GM23338 (cell line): ENCODE data around the gene IYD. TPM values are rescaled to one million over a fixed set of nuclear protein-coding genes. Genes with fewer than 3 reads are reported as not detected.
A peak's percentile ranks its signal among the peaks of the same experiment; 100 is the strongest.

Experiments
- ATAC-seq: fragments of 200-7000 bp; cut with Tn5 transposase; 3 replicates; pipeline ENCODE4 v1.9.1; 2020
- DNase-seq: peaks from one replicate; pipeline ENCODE4 v3.0.0-alpha.2; 2015; ENCODE audit warnings: low spot score
- H2AFZ ChIP-seq: fragments of 200-600 bp; sonication (generic); 2 replicates; pipeline ENCODE4 v1.8.0; 2016; ENCODE audit warnings: antibody characterized with exemption, mild to moderate bottlenecking, moderate library complexity
- H3F3A ChIP-seq: fragments of 200-600 bp; sonication (generic); replicated peaks from 2 replicates; pipeline ENCODE4 v1.8.0; 2017; ENCODE audit warnings: antibody characterized with exemption, mixed run types, low read depth
- H3K27ac ChIP-seq: fragments of 200-600 bp; sonication (generic); 2 replicates; pipeline ENCODE4 v1.6.1; 2016; ENCODE audit warnings: low read depth
- H3K27me3 ChIP-seq: fragments of 200-600 bp; sonication (generic); 2 replicates; pipeline ENCODE4 v1.8.0; 2016; ENCODE audit warnings: mild to moderate bottlenecking, mixed run types, moderate library complexity; ENCODE audit not compliant: insufficient read depth
- H3K36me3 ChIP-seq: fragments of 200-600 bp; sonication (generic); 2 replicates; pipeline ENCODE4 v1.8.0; 2016; ENCODE audit warnings: mild to moderate bottlenecking; ENCODE audit not compliant: insufficient read depth
- H3K4me1 ChIP-seq: fragments of 200-600 bp; sonication (generic); 2 replicates; pipeline ENCODE4 v1.8.0; 2016; ENCODE audit warnings: mild to moderate bottlenecking, moderate library complexity; ENCODE audit not compliant: insufficient read depth
- H3K4me2 ChIP-seq: fragments of 200-600 bp; sonication (generic); 2 replicates; pipeline ENCODE4 v1.7.1; 2017; ENCODE audit warnings: mixed run types
- H3K4me3 ChIP-seq: fragments of 200-600 bp; sonication (generic); 2 replicates; pipeline ENCODE4 v1.6.1; 2016; ENCODE audit warnings: mixed run types
- H3K79me2 ChIP-seq: fragments of 200-600 bp; sonication (generic); replicated peaks from 2 replicates; pipeline ENCODE4 v1.8.0; 2017; ENCODE audit warnings: mild to moderate bottlenecking; ENCODE audit not compliant: insufficient read depth
- H3K9me2 ChIP-seq: fragments of 200-600 bp; sonication (generic); 2 replicates; pipeline ENCODE4 v1.8.0; 2017; ENCODE audit not compliant: insufficient read depth
- H4K20me1 ChIP-seq: fragments of 200-600 bp; sonication (generic); replicated peaks from 2 replicates; pipeline ENCODE4 v1.8.0; 2017; ENCODE audit warnings: mild to moderate bottlenecking; ENCODE audit not compliant: insufficient read depth
- H3K27ac Mint-ChIP-seq: 2 replicates; pipeline ENCODE4 v1.8.0; 2020; ENCODE audit warnings: inconsistent platforms, mild to moderate bottlenecking, moderate library complexity, mixed read lengths
- H3K27me3 Mint-ChIP-seq: 3 replicates; pipeline ENCODE4 v1.8.0; 2022; ENCODE audit warnings: low read depth, mild to moderate bottlenecking, moderate library complexity, mixed read lengths, inconsistent platforms; ENCODE audit not compliant: insufficient read depth, poor library complexity
- H3K36me3 Mint-ChIP-seq: 3 replicates; pipeline ENCODE4 v1.8.0; 2021; ENCODE audit warnings: low read depth, mild to moderate bottlenecking, inconsistent platforms, moderate library complexity, mixed read lengths
- H3K4me1 Mint-ChIP-seq: 3 replicates; pipeline ENCODE4 v1.8.0; 2020; ENCODE audit warnings: mild to moderate bottlenecking, inconsistent platforms, mixed read lengths
- H3K4me3 Mint-ChIP-seq: 3 replicates; pipeline ENCODE4 v1.8.0; 2021; ENCODE audit warnings: moderate library complexity, mild to moderate bottlenecking, inconsistent platforms, mixed read lengths
- H3K9me3 Mint-ChIP-seq: 3 replicates; pipeline ENCODE4 v1.8.0; 2020; ENCODE audit warnings: moderate library complexity, mild to moderate bottlenecking, inconsistent platforms, mixed read lengths
- JUNB ChIP-seq: IDR thresholded peaks from one replicate; pipeline ENCODE4 v1.6.1; 2016; ENCODE audit warnings: antibody characterized with exemption; ENCODE audit not compliant: unreplicated experiment
- POLR2AphosphoS5 ChIP-seq: IDR thresholded peaks from 2 replicates; pipeline ENCODE4 v1.6.1; 2016; ENCODE audit warnings: antibody characterized with exemption, low read depth
- STAT1 ChIP-seq: IDR thresholded peaks from one replicate; pipeline ENCODE4 v1.6.1; 2016; ENCODE audit warnings: antibody characterized with exemption; ENCODE audit not compliant: unreplicated experiment
- ZNF114 ChIP-seq: fragments of 250-450 bp; sonication (Bioruptor Pico); IDR thresholded peaks from 2 replicates; pipeline ENCODE4 v1.5.0; 2020; ENCODE audit warnings: mild to moderate bottlenecking, moderate library complexity
- ZNF331 ChIP-seq: fragments of 250-450 bp; sonication (Bioruptor Pico); IDR thresholded peaks from 2 replicates; pipeline ENCODE4 v1.5.0; 2020; ENCODE audit warnings: low read depth, mild to moderate bottlenecking, moderate library complexity
- ZNF462 ChIP-seq: fragments of 250-450 bp; sonication (Bioruptor Pico); IDR thresholded peaks from 2 replicates; pipeline ENCODE4 v1.5.0; 2020; ENCODE audit warnings: mild to moderate bottlenecking, moderate library complexity
- polyA plus RNA-seq: library from polyadenylated mRNA; unstranded; fragments of >200 nt; fragmentation: Nextera tagmentation; extraction: Ambion mirVana; gene quantifications from 2 replicates; pipeline ENCODE4 v1.2.1, GENCODE V29; 2016
- total RNA-seq: library from RNA; depleted of rRNA; stranded (reverse); fragments of >200 nt; shearing (Covaris generic); gene quantifications from 2 replicates; pipeline ENCODE4 v1.2.3, GENCODE V29; 2014

The IYD gene
- total and polyA plus RNA-seq, 2 experiments from 2014 or later: not detected

GRCh38 chr6:150452428-150453243 lies 83.8 kb downstream of the IYD start:
- Histone ChIP-seq H3F3A (no peaks in the 10 kb centered on the region), H3K9me2 (no peaks in the 10 kb centered on the region), H3K4me2 (no peak overlapping the region), H3K27ac (no peak overlapping the region), H3K36me3 (no peaks in the 10 kb centered on the region), H3K4me1 (peaks cover 7% of the 10 kb centered on the region; the same call in 1 of the 2 replicates), H2AFZ (peak overlapping the region; percentile 43; the same call in 1 of the 2 replicates), H3K79me2 (no peaks in the 10 kb centered on the region), H3K27me3 (no peaks in the 10 kb centered on the region), H3K4me3 (no peak overlapping the region), H4K20me1 (no peaks in the 10 kb centered on the region)
- DNase-seq: no peak
- H3K36me3 Mint-ChIP-seq: no peaks in the 10 kb centered on the region
- H3K27me3 Mint-ChIP-seq: peaks cover 7% of the 10 kb centered on the region
- TF ChIP-seq JUNB (no peak), POLR2AphosphoS5 (no peak), STAT1 (no peak), ZNF462 (CRISPR knock-in tag) (no peak), ZNF331 (CRISPR knock-in tag) (no peak), ZNF114 (CRISPR knock-in tag) (no peak)
- H3K9me3 Mint-ChIP-seq: no peaks in the 10 kb centered on the region
- H3K4me3 Mint-ChIP-seq: no peak overlapping the region
- H3K27ac Mint-ChIP-seq: no peak overlapping the region
- peak; percentile 51; the same call in 2 of the 3 replicates for ATAC-seq
- H3K4me1 Mint-ChIP-seq: peaks cover 13% of the 10 kb centered on the region; the same call in 2 of the 3 replicates
